ENCODE measurements around the gene CPM. TPM values are rescaled to one million over a fixed set of nuclear protein-coding genes. Genes with fewer than 3 reads are reported as not detected.

CPM gene
- total RNA-seq, 1 donor from 2014 or later: 1.0 TPM

GRCh38 chr12:68962877-68963855 lies 30.2 kb upstream of the CPM start:
- no peaks in the 10 kb centered on the region for H3K36me3 Mint-ChIP-seq (ENCODE audit: unreplicated experiment)
- H3K4me3 Mint-ChIP-seq (ENCODE audit: unreplicated experiment): no peak overlapping the region
- TF ChIP-seq CTCF (IDR thresholded peaks at IDR 0.05): no peak
- H3K27me3 Mint-ChIP-seq (ENCODE audit: unreplicated experiment): peaks cover 3% of the 10 kb centered on the region
- no peaks in the 10 kb centered on the region for H3K4me1 Mint-ChIP-seq (ENCODE audit: unreplicated experiment)
- no peaks in the 10 kb centered on the region for H3K9me3 Mint-ChIP-seq (ENCODE audit: unreplicated experiment)
- H3K27ac Mint-ChIP-seq (ENCODE audit: unreplicated experiment): no peak overlapping the region
- DNase-seq (ENCODE audit: extremely low spot score, unreplicated experiment): no peak

- H3K4me3 Mint-ChIP-seq (ENCODE audit: unreplicated experiment): no peak overlapping the region
Measured at GRCh38 chr12:68959891-68960464, 27.0 kb upstream of the CPM start.

GRCh38 chr12:68959143-68959858 lies 26.3 kb upstream of the CPM start:
- Mint-ChIP-seq H3K27ac (ENCODE audit: unreplicated experiment) (no peak overlapping the region), H3K4me3 (ENCODE audit: unreplicated experiment) (no peak overlapping the region), H3K4me1 (ENCODE audit: unreplicated experiment) (no peaks in the 10 kb centered on the region), H3K9me3 (ENCODE audit: unreplicated experiment) (no peaks in the 10 kb centered on the region), H3K27me3 (ENCODE audit: unreplicated experiment) (peaks cover 4% of the 10 kb centered on the region), H3K36me3 (ENCODE audit: unreplicated experiment) (no peaks in the 10 kb centered on the region)
- no peak for TF ChIP-seq CTCF (IDR thresholded peaks at IDR 0.05)
- no peak for DNase-seq (ENCODE audit: extremely low spot score, unreplicated experiment)

More at GRCh38 chr12:68959891-68960464, 27.0 kb upstream of the CPM start:
- Mint-ChIP-seq H3K4me1 (ENCODE audit: unreplicated experiment) (no peaks in the 10 kb centered on the region), H3K9me3 (ENCODE audit: unreplicated experiment) (no peaks in the 10 kb centered on the region), H3K27ac (ENCODE audit: unreplicated experiment) (no peak overlapping the region), H3K27me3 (ENCODE audit: unreplicated experiment) (peaks cover 3% of the 10 kb centered on the region), H3K36me3 (ENCODE audit: unreplicated experiment) (no peaks in the 10 kb centered on the region)
- no peak for TF ChIP-seq CTCF (IDR thresholded peaks at IDR 0.05)
- no peak for DNase-seq (ENCODE audit: extremely low spot score, unreplicated experiment)

GRCh38 chr12:68958322-68958721 lies 25.4 kb upstream of the CPM start:
- Mint-ChIP-seq H3K9me3 (ENCODE audit: unreplicated experiment) (no peaks in the 10 kb centered on the region), H3K36me3 (ENCODE audit: unreplicated experiment) (no peaks in the 10 kb centered on the region), H3K27me3 (ENCODE audit: unreplicated experiment) (peaks cover 7% of the 10 kb centered on the region), H3K4me3 (ENCODE audit: unreplicated experiment) (no peak overlapping the region), H3K4me1 (ENCODE audit: unreplicated experiment) (no peaks in the 10 kb centered on the region), H3K27ac (ENCODE audit: unreplicated experiment) (no peak overlapping the region)
- DNase-seq (ENCODE audit: extremely low spot score, unreplicated experiment): no peak
- no peak for TF ChIP-seq CTCF (IDR thresholded peaks at IDR 0.05)

Data from osteocyte (in vitro differentiated cells).